T-cell (primary cell): ENCODE measurements around the gene BHMT2. TPM values are rescaled to one million over a fixed set of nuclear protein-coding genes. Genes with fewer than 3 reads are reported as not detected.

ENCODE experiments used
- ATAC-seq, 4 experiments: fragments of 200-7000 bp in 3 of 4; fragments of 150-1000 bp in 1 of 4; cut with Tn5 transposase; replicated peaks in 1 of 4; 1 replicate in 3 of 4; 2 replicates in 1 of 4; pipeline ENCODE4 v1.10.0; 2021; ENCODE audit warnings: moderate library complexity in 3 of 4, mild to moderate bottlenecking in 2 of 4, moderate number of reproducible peaks in 1 of 4
- CTCF ChIA-PET, 2 donors: fragments of 300-600 bp; sonication (Branson Sonifier 250); formaldehyde crosslinking; loops; one replicate each; lab custom pipeline; 2022; ENCODE audit warnings: antibody characterized with exemption in 2 of 2; lab: Charles Lee
- POLR2A ChIA-PET, 2 donors: fragments of 300-600 bp; sonication (Branson Sonifier 250); formaldehyde crosslinking; loops; one replicate each; lab custom pipeline; 2022; ENCODE audit warnings: antibody characterized with exemption in 2 of 2; lab: Charles Lee
- DNase-seq, 35 experiments: peaks; one replicate each; pipeline versions ENCODE4 v3.0.0 to v3.0.0-alpha.2; 2013 to 2023
- H3K27ac ChIP-seq: one replicate; pipeline ENCODE4 v1.5.1; 2013; ENCODE audit warnings: low read length
- H3K27me3 ChIP-seq, 2 experiments: replicated peaks in 1 of 2; 1 replicate in 1 of 2; 2 replicates in 1 of 2; pipeline versions ENCODE4 v1.6.1 to v1.7.0; 2013; ENCODE audit warnings: low read length in 1 of 2, mixed read lengths in 1 of 2; ENCODE audit not compliant: control insufficient read depth in 2 of 2, insufficient read depth in 2 of 2; ENCODE audit errors: extremely low read depth in 1 of 2
- H3K36me3 ChIP-seq, 2 donors: 1 replicate in 1 of 2; 2 replicates in 1 of 2; pipeline versions ENCODE4 v1.6.1 to v1.7.0; 2013; ENCODE audit warnings: low read length in 1 of 2; ENCODE audit not compliant: control insufficient read depth in 2 of 2, insufficient read depth in 1 of 2; ENCODE audit errors: extremely low read depth in 1 of 2
- H3K4me1 ChIP-seq, 2 experiments: 1 replicate in 1 of 2; 2 replicates in 1 of 2; pipeline versions ENCODE4 v1.6.1 to v1.7.0; 2013; ENCODE audit warnings: low read length in 2 of 2, mixed read lengths in 1 of 2; ENCODE audit not compliant: insufficient read depth in 2 of 2, control insufficient read depth in 1 of 2; ENCODE audit errors: extremely low read depth in 1 of 2
- H3K4me3 ChIP-seq, 2 donors: 1 replicate in 1 of 2; 2 replicates in 1 of 2; pipeline versions ENCODE4 v1.5.1 to v1.7.0; 2013; ENCODE audit warnings: mild to moderate bottlenecking in 2 of 2, low read length in 1 of 2, moderate library complexity in 1 of 2; ENCODE audit not compliant: control insufficient read depth in 1 of 2; ENCODE audit errors: extremely low read depth in 1 of 2
- H3K9me3 ChIP-seq: 2 replicates; pipeline ENCODE4 v1.7.0; 2013
- H3K27ac Mint-ChIP-seq, 2 donors: one replicate each; pipeline ENCODE4 v1.8.0; 2020 to 2021; ENCODE audit warnings: mild to moderate bottlenecking in 2 of 2, mixed read lengths in 2 of 2
- H3K27me3 Mint-ChIP-seq, 2 donors: one replicate each; pipeline ENCODE4 v1.8.0; 2021 to 2022; ENCODE audit warnings: mixed read lengths in 2 of 2
- H3K36me3 Mint-ChIP-seq: one replicate; pipeline ENCODE4 v1.8.0; 2021; ENCODE audit warnings: mixed read lengths
- H3K4me1 Mint-ChIP-seq, 3 donors: one replicate each; pipeline ENCODE4 v1.8.0; 2020 to 2022; ENCODE audit warnings: mixed read lengths in 3 of 3, mild to moderate bottlenecking in 1 of 3
- H3K4me3 Mint-ChIP-seq, 3 donors: one replicate each; pipeline ENCODE4 v1.8.0; 2020 to 2022; ENCODE audit warnings: mild to moderate bottlenecking in 3 of 3, mixed read lengths in 3 of 3, moderate library complexity in 3 of 3
- H3K9me3 Mint-ChIP-seq, 3 donors: one replicate each; pipeline ENCODE4 v1.8.0; 2020 to 2022; ENCODE audit warnings: mixed read lengths in 3 of 3
- WGBS: methylation state at CpG from one replicate; pipeline ENCODE4 v1.1.5; 2013; ENCODE audit warnings: missing lambda C conversion rate; ENCODE audit not compliant: insufficient coverage; 5-methylcytosine and 5-hydroxymethylcytosine counted together
- total RNA-seq, 35 experiments: library from RNA in 6 of 35; stranded (reverse) in 6 of 35; fragments of 120-200 nt in 1 of 35; gene quantifications; one replicate each; pipeline versions ENCODE4 v1.2.1 to v1.2.4 and lab custom pipeline; 2013 to 2026

Gene BHMT2
- total RNA-seq, 5 donors from 2014 or later (not counting 1 experiment from before 2014, with no cell fraction given): 0.19 to 0.38 TPM; not detected in 3

DNA sequence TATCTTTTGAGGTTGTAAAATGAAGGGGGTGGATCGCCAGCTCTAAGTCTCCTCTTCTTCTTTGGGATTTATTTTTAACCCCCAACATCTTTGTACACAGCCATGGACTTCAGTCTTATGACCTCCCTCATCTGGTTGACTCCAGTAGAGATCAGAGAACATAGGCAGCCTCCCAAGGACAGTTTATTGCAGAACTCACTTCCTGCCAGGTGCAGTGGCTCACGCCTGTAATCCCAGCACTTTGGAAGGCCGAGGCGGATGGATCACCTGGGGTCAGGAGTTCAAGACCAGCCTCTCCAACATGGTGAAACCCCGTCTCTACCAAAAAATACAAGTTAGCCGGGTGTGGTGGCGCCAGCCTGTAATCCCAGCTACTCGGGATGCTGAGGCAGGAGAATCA lies 39.2 kb downstream of the BHMT2 start:
- ChIA-PET CTCF (no interaction called here), POLR2A (no interaction called here)
- H3K36me3 Mint-ChIP-seq: no peaks in the 10 kb centered on the region
- Histone ChIP-seq H3K36me3 (no peaks in the 10 kb centered on the region), H3K9me3 (no peaks in the 10 kb centered on the region), H3K4me3 (no peak overlapping the region), H3K27ac (no peak overlapping the region), H3K27me3 (peaks cover 7 to 29% of the 10 kb centered on the region in 2 experiments), H3K4me1 (no peaks in the 10 kb centered on the region)
- H3K4me3 Mint-ChIP-seq: no peak overlapping the region
- ATAC-seq: no peak
- no peak for DNase-seq
- H3K27me3 Mint-ChIP-seq: peaks cover 53 to 61% of the 10 kb centered on the region in 2 donors
- peaks cover 0 to 3% (median 0%) of the 10 kb centered on the region in 3 donors for H3K4me1 Mint-ChIP-seq
- H3K27ac Mint-ChIP-seq: no peak overlapping the region
- no peaks in the 10 kb centered on the region for H3K9me3 Mint-ChIP-seq
- WGBS: 54% methylated on average over 3 of the region's 8 CpGs

DNA sequence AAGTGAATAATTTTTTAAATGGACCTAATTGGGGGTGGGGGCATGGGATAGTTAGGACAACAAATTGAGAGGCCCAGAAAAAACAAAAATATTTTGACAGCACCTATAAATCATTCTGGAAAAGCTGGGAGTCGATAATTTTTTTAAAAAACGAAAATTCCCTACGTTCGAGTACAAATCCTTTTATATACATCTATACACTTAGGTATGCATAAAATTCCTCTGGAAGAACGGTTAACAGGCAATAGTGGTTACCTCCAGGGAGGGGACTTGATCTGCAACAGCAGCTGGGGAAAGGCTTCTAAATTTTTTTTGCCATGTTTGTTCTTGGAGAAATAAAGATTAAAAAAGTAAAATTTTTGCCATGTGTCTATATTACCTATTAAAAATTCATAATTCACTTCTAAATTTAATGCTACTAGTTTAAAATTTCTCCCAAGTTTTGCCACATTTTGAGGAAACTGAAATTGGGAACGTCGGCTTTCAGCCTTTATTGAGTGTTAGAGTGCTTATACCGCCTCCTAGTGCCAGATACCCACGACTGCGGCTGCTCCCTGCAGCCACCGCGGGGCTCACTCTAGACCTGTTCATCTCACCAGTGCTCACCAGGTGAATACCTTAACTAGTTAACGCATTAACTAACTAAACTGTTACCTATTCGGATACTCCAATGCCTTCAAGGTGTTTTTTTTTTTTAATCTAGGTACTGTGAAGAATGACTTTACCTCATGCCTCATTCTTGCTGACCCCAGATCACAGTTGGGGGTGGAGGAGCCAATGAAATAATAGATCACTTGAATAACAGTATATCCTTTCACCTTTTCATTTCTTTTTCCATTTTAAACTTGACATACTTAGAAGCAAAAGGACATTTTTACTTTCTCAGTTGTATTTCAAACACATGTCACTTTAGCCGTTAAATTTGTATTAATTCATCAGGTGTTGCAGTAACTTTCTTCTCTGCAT lies 40.2 kb downstream of the BHMT2 start:
- Histone ChIP-seq H3K27me3 (peaks cover 7 to 29% of the 10 kb centered on the region in 2 experiments), H3K4me1 (no peaks in the 10 kb centered on the region), H3K27ac (no peak overlapping the region), H3K4me3 (no peak overlapping the region), H3K36me3 (no peaks in the 10 kb centered on the region), H3K9me3 (no peaks in the 10 kb centered on the region)
- peak in 23 of 35 experiments; percentile 3 to 50 (median 9) for DNase-seq
- Mint-ChIP-seq H3K36me3 (no peaks in the 10 kb centered on the region), H3K4me1 (peaks cover 0 to 3% (median 0%) of the 10 kb centered on the region in 3 donors), H3K4me3 (no peak overlapping the region), H3K9me3 (no peaks in the 10 kb centered on the region), H3K27ac (peak overlapping the region in 1 of 2 donors; percentile 27), H3K27me3 (peaks cover 52 to 61% of the 10 kb centered on the region in 2 donors)
- POLR2A ChIA-PET: no interaction called here
- ATAC-seq: peak in 3 of 4 experiments; percentile 49 to 62 (median 54)
- WGBS: no CpG with 5 or more reads among the region's 15 CpGs
- CTCF ChIA-PET: no interaction called here

DNA sequence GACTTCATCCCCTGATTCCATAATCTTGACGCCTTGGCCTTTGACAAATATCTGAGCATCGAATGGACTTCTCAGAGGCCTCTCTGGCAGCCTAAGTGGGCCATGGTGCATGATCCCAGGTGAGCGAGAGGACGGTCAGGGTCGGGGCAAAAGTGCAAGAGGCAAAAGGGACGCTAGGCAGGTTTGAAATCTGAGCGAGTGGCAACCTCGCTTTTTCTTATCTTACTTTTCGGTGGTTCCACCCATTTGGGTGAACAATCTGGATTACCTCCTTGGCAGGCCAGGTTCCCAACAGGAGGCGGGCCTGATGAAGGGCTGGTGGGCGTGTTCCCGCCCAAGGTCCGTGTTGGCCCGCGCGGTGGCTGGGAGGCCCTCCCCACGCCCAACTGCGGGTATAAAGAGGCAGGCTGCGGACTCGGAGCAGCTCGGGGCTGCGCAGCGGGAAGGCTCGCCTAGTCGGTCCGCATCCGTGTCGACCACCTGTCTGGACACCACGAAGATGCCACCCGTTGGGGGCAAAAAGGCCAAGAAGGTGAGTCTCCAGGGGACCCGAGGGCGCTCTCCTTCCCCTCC lies 41.9 kb downstream of the BHMT2 start, which contains the start of gene BHMT:
BHMT (plus strand) TSS at position 423 of the 573 bp plus-strand sequence; CDS start at position 500, 77 bp downstream.
- Mint-ChIP-seq H3K9me3 (no peaks in the 10 kb centered on the region), H3K4me1 (peaks cover 0 to 3% (median 0%) of the 10 kb centered on the region in 3 donors), H3K36me3 (no peaks in the 10 kb centered on the region), H3K4me3 (no peak within 1 kb of the TSS), H3K27ac (no peak within 1 kb of the TSS), H3K27me3 (peaks cover 47 to 55% of the 10 kb centered on the region in 2 donors)
- no peaks in the 10 kb centered on the region for H3K36me3 ChIP-seq
- no peak for ATAC-seq
- no peak within 1 kb of the TSS for H3K27ac ChIP-seq
- no peak for DNase-seq
- no peaks in the 10 kb centered on the region for H3K9me3 ChIP-seq
- no peak within 1 kb of the TSS for H3K4me3 ChIP-seq
- POLR2A ChIA-PET: no interaction called here
- no peaks in the 10 kb centered on the region for H3K4me1 ChIP-seq
- peaks cover 7 to 29% of the 10 kb centered on the region in 2 experiments for H3K27me3 ChIP-seq
- CTCF ChIA-PET: no interaction called here
- WGBS: 40% methylated on average over 32 of the region's 32 CpGs

DNA sequence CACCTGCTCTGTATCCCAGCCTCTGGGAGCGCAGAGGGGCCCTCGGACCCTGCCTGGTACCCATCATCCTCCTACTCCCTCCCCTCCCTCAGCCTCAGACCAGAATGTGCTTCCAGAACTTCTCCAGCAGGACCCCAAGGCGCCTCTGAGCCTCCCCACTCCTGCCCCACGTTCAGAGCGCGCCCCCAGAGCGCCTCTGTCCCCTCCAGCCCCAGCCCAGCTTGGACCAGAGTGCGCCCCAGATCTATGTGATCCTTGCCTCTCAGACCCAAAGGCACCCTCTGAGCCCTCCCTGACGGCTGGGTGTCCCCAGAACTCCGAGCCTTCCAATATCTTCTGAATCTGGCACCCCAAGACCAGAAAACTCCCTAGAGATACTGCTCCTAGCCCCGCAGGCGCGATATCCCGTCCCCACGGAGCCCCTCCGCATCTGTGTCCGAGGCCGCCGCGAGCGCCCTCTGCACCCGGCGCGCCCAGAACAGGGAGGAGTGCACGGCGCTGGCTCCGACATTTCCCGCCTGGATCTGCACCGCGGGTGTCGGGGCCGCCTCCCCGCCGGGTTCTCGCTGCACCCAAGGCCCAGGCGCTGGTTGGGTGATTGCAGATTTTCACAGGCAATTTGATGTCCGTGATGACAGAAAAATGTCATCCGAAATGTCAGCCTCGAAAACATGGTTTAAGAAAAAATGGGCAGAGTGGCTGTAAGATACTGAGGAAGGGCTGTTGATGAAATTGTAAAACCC lies 42.6 kb downstream of the BHMT2 start:
- 17% methylated on average over 39 of the region's 39 CpGs for WGBS
- H3K27ac Mint-ChIP-seq: no peak overlapping the region
- no peaks in the 10 kb centered on the region for H3K36me3 Mint-ChIP-seq
- no peak overlapping the region for H3K4me3 Mint-ChIP-seq
- H3K27ac ChIP-seq: no peak overlapping the region
- H3K4me1 ChIP-seq: no peaks in the 10 kb centered on the region
- peaks cover 0 to 3% (median 0%) of the 10 kb centered on the region in 3 donors for H3K4me1 Mint-ChIP-seq
- H3K27me3 Mint-ChIP-seq: peaks cover 44 to 50% of the 10 kb centered on the region in 2 donors
- no peaks in the 10 kb centered on the region for H3K9me3 ChIP-seq
- POLR2A ChIA-PET: no interaction called here
- DNase-seq: no peak
- ATAC-seq: no peak
- H3K36me3 ChIP-seq: no peaks in the 10 kb centered on the region
- CTCF ChIA-PET: no interaction called here
- no peak overlapping the region for H3K4me3 ChIP-seq
- H3K9me3 Mint-ChIP-seq: no peaks in the 10 kb centered on the region
- H3K27me3 ChIP-seq: peaks cover 7 to 25% of the 10 kb centered on the region in 2 experiments

DNA sequence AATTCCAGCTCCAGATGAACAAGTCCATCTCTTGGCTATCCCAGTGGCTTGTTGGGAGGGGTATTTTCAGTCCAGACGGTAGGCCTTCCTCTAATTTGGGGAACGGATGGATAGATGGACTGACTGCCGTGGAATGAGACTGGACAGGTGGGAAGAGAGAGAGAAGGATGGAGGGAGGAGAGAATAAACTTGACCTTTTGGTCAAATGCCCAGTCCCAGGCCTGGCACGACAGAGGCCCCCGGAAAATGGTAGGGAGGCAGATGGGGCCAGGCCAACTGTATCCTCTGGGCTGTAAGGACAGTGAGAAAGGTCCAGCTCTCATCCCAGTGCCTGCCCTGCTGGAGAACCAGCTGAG lies 43.1 kb downstream of the BHMT2 start:
- H3K27me3 ChIP-seq: peaks cover 7 to 25% of the 10 kb centered on the region in 2 experiments
- Mint-ChIP-seq H3K27ac (no peak overlapping the region), H3K27me3 (peaks cover 41 to 49% of the 10 kb centered on the region in 2 donors), H3K4me3 (no peak overlapping the region), H3K4me1 (peaks cover 0 to 3% (median 0%) of the 10 kb centered on the region in 3 donors), H3K9me3 (no peaks in the 10 kb centered on the region), H3K36me3 (no peaks in the 10 kb centered on the region)
- CTCF ChIA-PET: no interaction called here
- no peaks in the 10 kb centered on the region for H3K4me1 ChIP-seq
- no peaks in the 10 kb centered on the region for H3K9me3 ChIP-seq
- no peak for DNase-seq
- ATAC-seq: no peak
- no peak overlapping the region for H3K27ac ChIP-seq
- H3K36me3 ChIP-seq: no peaks in the 10 kb centered on the region
- POLR2A ChIA-PET: interaction anchor here in 1 of 2 donors (0.5 kb wide), 1 partner anchor 20 kb away, joined by 8 read pairs; no protein-coding TSS in a partner anchor
- no peak overlapping the region for H3K4me3 ChIP-seq
- 86% methylated on average over 5 of the region's 5 CpGs for WGBS

DNA sequence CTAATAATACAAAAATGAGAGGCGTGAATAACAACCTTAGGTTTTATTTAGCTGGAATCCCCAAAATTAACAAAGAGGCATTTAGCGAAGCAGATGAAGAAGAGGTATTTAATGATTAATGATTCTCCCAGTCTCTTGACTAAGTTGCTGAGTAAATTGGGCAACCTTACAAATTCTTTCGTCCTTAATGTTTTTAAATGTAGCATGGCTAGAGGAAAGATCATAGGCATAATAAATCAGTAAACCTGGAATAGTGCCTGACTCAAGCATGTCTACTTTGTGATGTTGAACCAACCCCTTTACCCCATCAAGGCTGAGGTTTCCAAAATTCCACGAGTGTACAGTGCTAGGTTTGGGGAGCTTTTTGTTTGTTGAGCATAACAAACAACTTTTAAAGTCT lies 49.9 kb downstream of the BHMT2 start:
- H3K36me3 ChIP-seq: no peaks in the 10 kb centered on the region
- no CpG with 5 or more reads among the region's 4 CpGs for WGBS
- DNase-seq: no peak
- H3K27ac Mint-ChIP-seq: no peak overlapping the region
- no peaks in the 10 kb centered on the region for H3K27me3 ChIP-seq
- H3K9me3 Mint-ChIP-seq: no peaks in the 10 kb centered on the region
- no peaks in the 10 kb centered on the region for H3K36me3 Mint-ChIP-seq
- H3K4me1 Mint-ChIP-seq: no peaks in the 10 kb centered on the region
- H3K4me1 ChIP-seq: no peaks in the 10 kb centered on the region
- peaks cover 5 to 7% of the 10 kb centered on the region in 2 donors for H3K27me3 Mint-ChIP-seq
- CTCF ChIA-PET: interaction anchor here in 1 of 2 donors (0.5 to 0.6 kb wide), 2 partner anchors 12 to 972 kb away, joined by 4 to 9 read pairs; no protein-coding TSS in a partner anchor
- no peaks in the 10 kb centered on the region for H3K9me3 ChIP-seq
- no peak overlapping the region for H3K4me3 ChIP-seq
- no peak overlapping the region for H3K27ac ChIP-seq
- POLR2A ChIA-PET: no interaction called here
- H3K4me3 Mint-ChIP-seq: no peak overlapping the region
- ATAC-seq: no peak
